GM20431 (cell line): ENCODE data around the gene CMIP.

Experiments
- in situ Hi-C: fragments of 300-500 bp; cut with MseI, MboI; formaldehyde crosslinking; loops from one replicate; pipeline ENCODE4 v1.15.0; 2020; ENCODE audit warnings: low sequenced_read_pairs; ENCODE audit not compliant: unreplicated experiment

Gene CMIP

GRCh38 chr16:81697616-81698309 is 253.2 kb downstream of the CMIP start:
- in situ Hi-C loops = no loop called here

GRCh38 chr16:81698310-81698641 is 253.7 kb downstream of the CMIP start:
- in situ Hi-C loops = no loop called here

GRCh38 chr16:81699596-81699995 is 255.0 kb downstream of the CMIP start:
- in situ Hi-C loops = no loop called here

- in situ Hi-C loops = loop anchor here (25.0 kb wide), 1 partner anchor 88 kb away; no protein-coding TSS in a partner anchor
Observed at GRCh38 chr16:81700071-81700779, 255.6 kb downstream of the CMIP start.

- in situ Hi-C loops = loop anchor here (25.0 kb wide), 1 partner anchor 88 kb away; no protein-coding TSS in a partner anchor
Observed at GRCh38 chr16:81700780-81701165, 256.2 kb downstream of the CMIP start.

- in situ Hi-C loops = loop anchor here (25.0 kb wide), 1 partner anchor 89 kb away; no protein-coding TSS in a partner anchor
Observed at GRCh38 chr16:81701296-81701970, 256.8 kb downstream of the CMIP start.

GRCh38 chr16:81702506-81702905 is 257.9 kb downstream of the CMIP start:
- in situ Hi-C loops = loop anchor here (25.0 kb wide), 1 partner anchor 90 kb away; no protein-coding TSS in a partner anchor

GRCh38 chr16:81703177-81704155 is 258.9 kb downstream of the CMIP start:
- in situ Hi-C loops = loop anchor here (25.0 kb wide), 1 partner anchor 91 kb away; no protein-coding TSS in a partner anchor

GRCh38 chr16:81705261-81705660 is 260.7 kb downstream of the CMIP start:
- in situ Hi-C loops = loop anchor here (25.0 kb wide), 1 partner anchor 93 kb away; no protein-coding TSS in a partner anchor

- in situ Hi-C loops = loop anchor here (25.0 kb wide), 1 partner anchor 94 kb away; no protein-coding TSS in a partner anchor
Observed at GRCh38 chr16:81706327-81707295, 262.0 kb downstream of the CMIP start.

- in situ Hi-C loops = loop anchor here (25.0 kb wide), 1 partner anchor 95 kb away; no protein-coding TSS in a partner anchor
Observed at GRCh38 chr16:81707411-81708265, 263.0 kb downstream of the CMIP start.

GRCh38 chr16:81708266-81709015 is 263.8 kb downstream of the CMIP start:
- in situ Hi-C loops = loop anchor here (25.0 kb wide), 1 partner anchor 96 kb away; no protein-coding TSS in a partner anchor

GRCh38 chr16:81709016-81709900 is 264.6 kb downstream of the CMIP start:
- in situ Hi-C loops = loop anchor here (25.0 kb wide), 1 partner anchor 97 kb away; no protein-coding TSS in a partner anchor

GRCh38 chr16:81710044-81710443 is 265.4 kb downstream of the CMIP start:
- in situ Hi-C loops = loop anchor here (10.0 to 25.0 kb wide), 2 partner anchors 98 to 325 kb away; no protein-coding TSS in a partner anchor

- in situ Hi-C loops = loop anchor here (10.0 to 25.0 kb wide), 2 partner anchors 98 to 326 kb away; no protein-coding TSS in a partner anchor
Observed at GRCh38 chr16:81710596-81710995, 266.0 kb downstream of the CMIP start.
